Uterus (tissue), 4 donors: Measurements from ENCODE around the gene TEX2. TPM values are rescaled to one million over a fixed set of nuclear protein-coding genes. Genes with fewer than 3 reads are reported as not detected.
A peak's percentile ranks its signal among the peaks of the same experiment; 100 is the strongest.

Experiments
- DNase-seq, 2 donors: peaks; one replicate each; pipeline ENCODE4 v3.0.0-alpha.2; 2019 to 2020
- H3K27ac ChIP-seq, 2 donors: fragments of 200-600 bp; sonication (generic); 1 replicate in 1 of 2; 2 replicates in 1 of 2; pipeline ENCODE4 v1.5.1; 2016 to 2018
- H3K27me3 ChIP-seq, 2 donors: fragments of 200-600 bp; sonication (generic); one replicate each; pipeline ENCODE4 v1.5.1; 2018 to 2019; ENCODE audit warnings: control low read depth in 1 of 2
- H3K36me3 ChIP-seq, 2 donors: fragments of 200-600 bp; sonication (generic); one replicate each; pipeline ENCODE4 v1.5.1; 2019; ENCODE audit warnings: control low read depth in 1 of 2
- H3K4me1 ChIP-seq, 2 donors: fragments of 200-600 bp; sonication (generic); one replicate each; pipeline ENCODE4 v1.5.1; 2018 to 2019; ENCODE audit warnings: control low read depth in 1 of 2
- H3K4me3 ChIP-seq, 2 donors: fragments of 200-600 bp; sonication (generic); 1 replicate in 1 of 2; 2 replicates in 1 of 2; pipeline ENCODE4 v1.5.1; 2018 to 2019; ENCODE audit warnings: mild to moderate bottlenecking in 1 of 2
- H3K9me3 ChIP-seq, 2 donors: fragments of 200-600 bp; sonication (generic); one replicate each; pipeline ENCODE4 v1.5.1; 2019; ENCODE audit warnings: control low read depth in 1 of 2
- CTCF ChIP-seq, 4 experiments: fragments of 200-600 bp in 2 of 4; fragments of 450-650 bp in 2 of 4; sonication (generic) in 2 of 4; IDR thresholded peaks; one replicate each; pipeline ENCODE4 v1.5.1; 2016 to 2019; ENCODE audit warnings: antibody characterized with exemption in 4 of 4, mild to moderate bottlenecking in 2 of 4, moderate library complexity in 1 of 4
- POLR2A ChIP-seq, 2 donors: fragments of 450-650 bp; IDR thresholded peaks; one replicate each; pipeline ENCODE4 v1.6.1; 2016; ENCODE audit warnings: antibody characterized with exemption in 2 of 2, mild to moderate bottlenecking in 1 of 2, moderate library complexity in 1 of 2
- intact Hi-C: fragments of 100-400 bp; cut with DNase I; formaldehyde crosslinking; loops from one replicate; pipeline ENCODE4 v1.15.1; 2023; ENCODE audit warnings: low total_unique reads
- total RNA-seq, 4 donors: library from RNA; depleted of rRNA in 3 of 4; stranded (reverse); fragments of >200 nt in 3 of 4; gene quantifications; one replicate each; pipeline versions ENCODE4 v1.1.0 to v1.2.4, GENCODE V29; 2014 to 2023
- donor health status: DM: yes; HTN: yes; CAD: no.

The TEX2 gene
- total RNA-seq, 4 donors from 2014 or later, result 23.8 to 43.4 (median 35.6) TPM

GRCh38 chr17:64120159-64120810 lies 142.8 kb downstream of the TEX2 start:
- TF ChIP-seq POLR2A (IDR thresholded peaks at IDR 0.05), result no peak
- TF ChIP-seq CTCF (IDR thresholded peaks at IDR 0.05), result no peak
- no peak overlapping the region for H3K27ac ChIP-seq
- intact Hi-C loops, result no loop called here

GRCh38 chr17:64117981-64118979 lies 144.8 kb downstream of the TEX2 start:
- Histone ChIP-seq H3K27me3 (no peaks in the 10 kb centered on the region), H3K27ac (peak overlapping the region; percentile 46 to 55), H3K9me3 (no peaks in the 10 kb centered on the region), H3K4me1 (peaks cover 0 to 7% of the 10 kb centered on the region in 2 donors), H3K36me3 (no peaks in the 10 kb centered on the region), H3K4me3 (no peak overlapping the region)
- DNase-seq, result peak; percentile 52
- intact Hi-C loops, result no loop called here
- TF ChIP-seq POLR2A (IDR thresholded peaks at IDR 0.05) (no peak), CTCF (IDR thresholded peaks at IDR 0.05) (no peak)

More at GRCh38 chr17:64120159-64120810, 142.8 kb downstream of the TEX2 start:
- Histone ChIP-seq H3K9me3 (no peaks in the 10 kb centered on the region), H3K4me1 (peaks cover 0 to 7% of the 10 kb centered on the region in 2 donors), H3K36me3 (no peaks in the 10 kb centered on the region), H3K4me3 (no peak overlapping the region), H3K27me3 (no peaks in the 10 kb centered on the region)
- DNase-seq, result no peak

- H3K4me3 ChIP-seq, result no peak overlapping the region
- peaks cover 0 to 7% of the 10 kb centered on the region in 2 donors for H3K4me1 ChIP-seq
- no peak for DNase-seq
- intact Hi-C loops, result no loop called here
- no peaks in the 10 kb centered on the region for H3K27me3 ChIP-seq
- TF ChIP-seq CTCF (IDR thresholded peaks at IDR 0.05), result no peak
- TF ChIP-seq POLR2A (IDR thresholded peaks at IDR 0.05), result no peak
- H3K27ac ChIP-seq, result peak overlapping the region in 1 of 2 donors; percentile 32
- no peaks in the 10 kb centered on the region for H3K36me3 ChIP-seq
- H3K9me3 ChIP-seq, result no peaks in the 10 kb centered on the region
Measured at GRCh38 chr17:64115822-64116534, 147.1 kb downstream of the TEX2 start.

- no peak for TF ChIP-seq POLR2A (IDR thresholded peaks at IDR 0.05)
- TF ChIP-seq CTCF (IDR thresholded peaks at IDR 0.05), result no peak
- H3K4me3 ChIP-seq, result no peak overlapping the region
- H3K9me3 ChIP-seq, result no peaks in the 10 kb centered on the region
- H3K27ac ChIP-seq, result no peak overlapping the region
- H3K4me1 ChIP-seq, result peaks cover 0 to 7% of the 10 kb centered on the region in 2 donors
- no peak for DNase-seq
- H3K27me3 ChIP-seq, result no peaks in the 10 kb centered on the region
- intact Hi-C loops, result no loop called here
- H3K36me3 ChIP-seq, result no peaks in the 10 kb centered on the region
Measured at GRCh38 chr17:64115043-64115698, 147.9 kb downstream of the TEX2 start.
